Glomerular endothelial cell (primary cell): ENCODE results near the gene TRABD2B. TPM values are rescaled to one million over a fixed set of nuclear protein-coding genes. Genes with fewer than 3 reads are reported as not detected.

Source experiments
- DNase-seq: peaks from one replicate; pipeline ENCODE4 v3.0.0-alpha.2; 2011; ENCODE audit warnings: low read depth, low spot score; ENCODE audit errors: extremely low read depth
- total RNA-seq: library from RNA; depleted of rRNA; stranded (reverse); fragments of >200 nt; gene quantifications from 2 replicates; pipeline ENCODE4 v1.2.3, GENCODE V29; 2015

TRABD2B gene
- total RNA-seq, 1 donor from 2014 or later, result 0.06 TPM

DNA sequence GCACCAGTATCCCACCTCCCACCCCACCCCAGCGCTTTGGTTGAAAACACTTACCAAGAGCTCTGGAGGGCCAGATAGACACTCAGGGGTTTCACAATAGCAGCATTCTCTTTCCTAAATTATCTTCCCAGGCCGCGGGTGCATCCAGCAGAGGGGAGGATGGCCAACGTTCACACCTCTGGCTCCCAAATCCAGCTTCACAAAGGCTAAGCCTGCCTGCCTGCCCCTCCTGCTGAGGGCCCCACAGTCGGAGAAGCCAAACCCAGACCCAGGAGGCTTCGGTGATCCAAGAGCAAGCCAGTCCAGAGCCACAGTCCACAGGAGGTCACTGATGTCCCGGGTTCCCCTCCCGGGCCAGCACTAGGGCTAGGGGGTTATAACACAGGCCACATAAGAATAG, 231.9 kb downstream of the TRABD2B start:
- no peak for DNase-seq

DNA sequence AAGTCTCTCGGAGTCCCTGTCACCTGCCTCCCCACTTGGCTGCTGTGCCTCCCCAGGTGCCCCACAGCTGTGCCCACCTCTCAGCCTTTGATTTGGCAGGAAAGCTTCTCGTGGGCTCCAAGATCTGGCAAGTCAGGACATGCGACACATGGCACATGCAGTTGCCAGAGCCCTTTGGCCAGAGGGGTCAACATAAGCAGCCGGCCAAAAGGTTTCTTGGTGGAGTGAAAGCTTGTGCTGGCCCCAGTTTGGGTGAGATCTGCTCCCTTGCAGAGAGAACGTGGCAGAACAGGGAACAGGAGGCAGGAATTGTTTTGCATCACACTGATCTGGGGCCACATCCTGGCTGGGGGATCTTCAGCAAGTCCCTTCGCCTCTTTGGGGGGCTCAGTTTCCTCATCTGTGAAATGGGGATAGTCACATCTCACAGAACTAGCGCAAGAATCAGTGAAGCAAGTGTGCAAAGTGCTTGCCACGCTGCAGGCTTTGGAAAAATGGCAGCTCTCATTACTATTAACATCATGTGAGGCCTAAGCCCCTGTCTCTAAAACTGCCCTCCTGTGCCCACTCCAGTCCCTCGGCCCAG, 232.6 kb downstream of the TRABD2B start:
- no peak for DNase-seq

DNA sequence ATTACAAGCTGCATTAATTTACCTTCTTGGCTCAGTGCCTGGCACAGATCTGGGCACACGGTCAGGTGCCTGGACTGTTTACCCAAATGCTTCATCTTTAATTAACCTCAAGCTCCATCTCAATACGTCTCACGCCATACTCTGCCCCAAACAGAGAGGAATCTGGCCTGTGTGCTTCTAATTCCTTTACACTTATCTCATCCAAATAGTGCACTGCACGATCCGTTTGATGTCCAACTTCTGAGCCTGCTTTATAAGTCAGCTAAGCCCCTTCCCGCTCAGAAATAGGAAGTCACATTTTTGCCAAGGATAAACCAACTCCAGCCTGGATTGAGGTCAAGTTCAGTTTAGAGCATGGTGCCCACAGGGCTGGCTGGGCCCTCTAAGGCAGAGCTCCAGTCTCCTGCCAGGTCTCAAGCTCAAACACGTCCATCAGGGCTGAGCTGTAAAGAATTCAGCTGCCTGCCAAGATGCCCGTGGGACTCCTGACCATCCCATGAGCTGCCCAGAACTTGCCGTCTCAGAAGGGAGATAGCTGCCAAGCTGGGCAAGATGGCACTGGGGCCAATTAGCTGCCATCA, 233.5 kb downstream of the TRABD2B start:
- no peak for DNase-seq

DNA sequence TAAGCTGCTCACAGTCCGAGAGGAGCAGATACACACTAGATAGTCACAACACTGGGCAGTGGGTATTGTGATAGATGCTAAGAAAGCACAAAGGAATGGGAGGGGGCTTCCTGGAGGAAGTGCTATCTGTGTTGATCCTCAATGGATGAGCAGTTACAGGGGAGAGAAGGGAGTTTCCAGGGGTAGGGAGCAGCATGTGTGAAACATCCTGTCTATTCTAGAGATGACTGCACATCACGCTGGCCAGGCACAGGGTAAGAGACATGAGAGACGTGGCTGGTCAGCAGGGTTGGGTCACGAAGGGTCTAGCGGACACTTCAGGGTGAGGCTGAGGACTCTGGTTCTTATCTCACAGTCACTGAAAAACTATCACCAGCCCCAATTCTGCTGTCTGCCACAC, 235.2 kb downstream of the TRABD2B start:
- no peak for DNase-seq

DNA sequence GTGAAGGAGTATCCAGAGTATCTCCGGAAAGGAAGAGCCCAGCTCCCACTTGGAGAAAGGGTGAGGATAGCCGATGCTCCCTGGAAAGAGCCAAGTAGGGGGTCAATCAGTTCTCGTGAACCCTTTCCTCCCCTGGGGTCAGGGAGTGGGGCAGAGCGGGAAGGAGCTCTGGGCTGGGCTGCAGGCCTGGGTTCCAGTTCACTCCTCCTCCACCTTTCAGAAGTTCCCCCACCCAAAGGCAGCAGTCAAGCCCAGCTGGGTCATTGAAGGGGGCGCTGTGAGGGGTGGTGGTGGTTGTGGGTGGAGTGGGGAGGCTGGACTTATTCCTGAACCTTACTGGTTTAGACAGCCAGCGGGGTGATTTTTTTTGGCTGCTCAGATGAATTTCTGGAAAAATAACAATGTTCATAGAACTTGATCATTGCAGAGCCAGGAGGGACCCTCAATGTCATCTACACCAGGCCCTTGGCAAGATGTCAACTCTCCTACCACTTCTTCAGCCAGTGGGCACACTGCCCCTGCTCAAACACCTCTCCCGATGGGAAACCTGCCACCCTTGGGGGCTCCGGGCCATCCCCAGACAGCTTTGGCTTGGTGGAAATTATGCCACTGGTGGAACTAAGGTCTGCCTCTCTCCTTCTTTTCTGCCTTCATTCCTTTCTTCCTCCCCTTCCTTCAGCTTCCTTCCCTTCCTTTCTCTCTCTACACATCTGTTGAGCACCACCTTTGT, 235.8 kb downstream of the TRABD2B start:
- no peak for DNase-seq

DNA sequence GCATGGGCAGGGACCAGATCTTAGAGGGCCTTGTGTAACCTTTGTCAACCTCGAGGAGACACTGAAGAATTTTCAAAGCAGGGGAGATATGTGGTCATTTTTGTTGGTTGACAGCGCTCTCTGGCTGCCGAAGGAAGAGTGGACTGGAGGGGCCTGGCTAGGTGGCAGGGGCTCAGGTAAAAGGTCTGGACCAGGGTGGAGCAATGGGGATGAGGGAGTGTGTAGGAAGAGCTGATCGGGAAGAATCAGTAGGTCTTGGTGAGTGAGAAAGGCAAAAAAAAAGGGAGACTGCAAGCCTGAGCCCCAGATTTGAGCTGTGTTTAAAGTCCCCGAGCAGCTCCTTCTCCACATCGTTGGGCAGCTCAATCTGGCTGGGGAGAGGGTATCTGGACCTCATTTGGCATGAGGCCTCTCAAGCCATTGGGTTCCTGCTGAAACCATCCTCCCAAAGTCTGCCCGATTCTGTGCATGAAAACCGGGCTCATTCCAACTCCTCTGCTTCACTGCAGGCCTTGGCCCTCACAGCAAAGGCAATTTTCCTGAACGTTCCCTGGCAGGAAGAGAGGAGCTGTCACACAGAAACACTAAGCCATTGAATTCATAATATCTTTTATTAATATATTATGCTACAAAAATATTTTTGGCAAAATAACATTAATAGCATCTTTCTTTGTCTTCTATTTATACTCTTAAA, 237.1 kb downstream of the TRABD2B start:
- DNase-seq, result no peak

DNA sequence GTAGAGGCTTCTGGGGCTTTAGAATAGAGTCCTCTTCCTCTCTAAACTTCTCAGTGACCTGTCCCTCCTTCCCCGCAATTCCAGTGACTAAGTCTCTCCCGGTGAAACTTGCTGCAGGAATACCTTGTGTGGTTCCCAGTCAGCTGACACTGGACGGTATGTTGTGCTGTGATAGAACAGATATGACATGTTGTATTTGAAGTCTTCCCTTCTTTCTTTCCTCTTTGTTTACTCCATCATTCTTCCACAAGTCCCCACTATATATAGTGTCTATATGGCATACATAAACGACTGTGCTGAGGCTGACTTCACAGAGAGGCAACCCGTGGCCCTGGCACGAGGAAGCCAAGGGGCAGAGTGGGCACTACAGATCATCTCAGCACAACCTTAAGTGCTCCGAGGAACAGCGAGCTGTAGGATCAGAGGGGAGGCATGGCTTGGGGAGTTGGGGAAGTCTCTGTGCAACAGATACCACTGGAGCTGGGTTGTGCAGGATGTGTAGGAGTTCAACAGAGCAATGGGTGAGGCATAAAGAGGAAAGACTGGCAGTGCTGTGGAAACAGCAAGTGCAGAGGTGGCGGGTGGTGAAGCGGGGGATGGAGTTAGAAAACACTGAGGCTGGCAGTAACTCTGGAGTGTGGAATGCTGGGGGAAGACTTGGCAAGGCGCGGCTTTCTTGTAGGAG, 237.8 kb downstream of the TRABD2B start:
- no peak for DNase-seq

DNA sequence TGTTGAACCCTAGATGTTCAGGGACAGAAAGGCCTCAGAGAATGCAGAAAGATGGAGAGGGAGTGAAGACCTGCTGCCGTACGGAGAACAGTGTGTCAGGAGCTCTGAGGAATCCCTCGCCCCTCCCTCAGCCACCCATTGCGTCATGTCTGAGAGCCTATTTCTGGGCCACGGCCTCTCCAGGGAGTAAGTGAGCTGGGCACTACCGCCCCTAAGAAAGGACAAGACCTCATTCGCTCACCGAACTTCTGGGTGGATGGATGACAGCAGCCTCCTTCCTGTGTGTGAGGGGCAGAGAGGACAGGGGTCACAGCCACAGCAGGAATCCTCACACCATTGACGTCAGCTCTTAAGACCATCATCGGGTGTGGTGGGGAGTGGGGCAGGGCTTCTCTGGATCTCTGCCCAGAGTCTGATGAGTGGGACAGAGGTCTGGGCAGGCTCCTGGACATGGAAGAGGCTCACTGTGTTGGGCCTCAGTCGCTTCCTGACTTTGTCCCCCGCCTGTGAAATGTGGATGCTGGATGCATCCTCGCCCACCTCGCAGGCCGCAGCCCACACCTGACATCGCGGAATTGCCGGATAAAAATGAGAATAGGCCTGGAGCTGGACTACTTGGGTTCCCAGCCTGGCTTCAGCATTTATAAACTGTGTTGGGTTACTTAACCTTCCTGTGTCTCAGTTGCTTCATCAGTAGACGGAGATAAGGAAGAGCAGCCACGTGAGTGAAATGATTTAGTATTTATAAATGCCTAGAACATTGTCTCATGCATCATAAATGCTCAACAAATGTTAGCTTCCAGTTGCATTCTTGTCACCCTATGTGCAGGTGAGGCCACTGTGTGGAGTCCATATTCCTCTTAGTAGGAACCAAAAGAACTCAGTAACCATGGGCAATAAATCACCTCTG, 238.6 kb downstream of the TRABD2B start:
- no peak for DNase-seq

DNA sequence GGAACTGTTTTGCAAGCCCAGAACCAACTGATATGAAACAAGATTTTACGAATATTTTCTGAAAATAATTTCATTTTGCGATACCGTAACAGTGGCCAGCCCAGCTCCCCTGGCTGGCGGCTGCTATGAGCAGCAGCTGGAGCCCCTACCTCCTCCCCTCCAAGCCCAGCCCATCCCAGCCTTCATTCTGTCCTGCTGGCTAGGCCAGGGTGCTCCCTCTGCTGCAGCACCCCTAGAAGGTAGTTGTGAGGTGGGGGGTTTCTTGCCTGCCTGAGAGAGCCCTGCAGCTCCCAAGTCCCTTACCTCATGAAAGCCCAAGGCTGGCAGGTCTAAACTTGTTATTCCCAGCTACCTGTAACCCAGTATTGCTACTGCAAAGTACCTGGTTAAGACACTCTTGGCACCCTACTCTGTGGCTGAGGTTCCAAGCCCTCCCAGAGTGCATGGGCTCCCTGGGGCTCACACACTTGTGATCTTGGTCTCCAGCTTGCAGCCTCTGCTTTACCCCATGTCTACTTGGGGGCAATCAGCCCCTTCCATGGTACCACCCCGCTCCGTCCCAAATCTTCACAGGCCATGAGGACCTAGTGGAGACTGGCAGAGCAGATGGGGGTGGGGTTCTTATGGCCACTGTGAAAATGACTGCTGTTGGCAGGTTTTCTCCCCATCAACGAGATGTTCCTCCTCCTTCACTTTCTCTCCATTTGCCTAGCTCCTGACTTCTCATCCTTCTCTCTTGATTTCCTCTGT, 239.8 kb downstream of the TRABD2B start:
- DNase-seq, result no peak

DNA sequence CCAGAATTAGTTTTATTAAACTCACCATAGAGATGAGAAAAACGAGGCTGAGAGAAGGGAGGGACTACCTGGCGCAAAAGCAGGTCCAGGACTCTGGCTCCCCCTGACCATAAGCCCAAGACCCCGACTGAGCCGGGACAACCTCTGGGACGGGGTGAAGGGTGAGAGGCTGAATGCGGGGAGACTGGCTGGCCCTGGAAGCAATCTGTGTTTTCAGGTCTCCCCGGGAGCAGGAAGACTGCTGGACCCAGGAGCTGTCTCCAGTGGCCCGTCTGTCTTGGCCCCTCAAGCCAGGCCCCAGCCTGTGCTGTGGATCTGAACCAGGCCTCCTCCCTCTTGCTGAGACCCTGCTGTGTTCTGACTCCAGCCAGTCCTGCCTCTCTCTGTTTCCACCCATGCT, 240.8 kb downstream of the TRABD2B start:
- no peak for DNase-seq

DNA sequence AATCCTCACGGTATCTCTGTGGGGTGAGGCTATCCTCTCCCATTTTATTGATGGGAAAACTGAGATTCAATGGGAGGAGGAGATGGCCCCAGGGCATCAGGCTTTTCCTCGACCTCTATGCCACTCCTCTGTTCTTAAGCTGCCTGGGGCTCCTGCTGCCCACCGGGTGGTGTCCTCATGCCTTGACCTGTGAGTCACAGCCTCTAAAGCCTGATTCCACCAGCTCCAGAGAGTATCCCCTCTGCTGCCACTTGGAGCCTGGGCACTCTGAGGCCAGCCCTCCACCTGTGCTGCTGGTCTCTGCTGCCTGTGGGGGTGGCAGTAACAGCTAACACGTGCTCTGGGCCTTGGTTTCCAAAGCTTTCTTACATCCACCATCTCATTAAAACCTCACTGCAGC, 241.2 kb downstream of the TRABD2B start:
- no peak for DNase-seq

DNA sequence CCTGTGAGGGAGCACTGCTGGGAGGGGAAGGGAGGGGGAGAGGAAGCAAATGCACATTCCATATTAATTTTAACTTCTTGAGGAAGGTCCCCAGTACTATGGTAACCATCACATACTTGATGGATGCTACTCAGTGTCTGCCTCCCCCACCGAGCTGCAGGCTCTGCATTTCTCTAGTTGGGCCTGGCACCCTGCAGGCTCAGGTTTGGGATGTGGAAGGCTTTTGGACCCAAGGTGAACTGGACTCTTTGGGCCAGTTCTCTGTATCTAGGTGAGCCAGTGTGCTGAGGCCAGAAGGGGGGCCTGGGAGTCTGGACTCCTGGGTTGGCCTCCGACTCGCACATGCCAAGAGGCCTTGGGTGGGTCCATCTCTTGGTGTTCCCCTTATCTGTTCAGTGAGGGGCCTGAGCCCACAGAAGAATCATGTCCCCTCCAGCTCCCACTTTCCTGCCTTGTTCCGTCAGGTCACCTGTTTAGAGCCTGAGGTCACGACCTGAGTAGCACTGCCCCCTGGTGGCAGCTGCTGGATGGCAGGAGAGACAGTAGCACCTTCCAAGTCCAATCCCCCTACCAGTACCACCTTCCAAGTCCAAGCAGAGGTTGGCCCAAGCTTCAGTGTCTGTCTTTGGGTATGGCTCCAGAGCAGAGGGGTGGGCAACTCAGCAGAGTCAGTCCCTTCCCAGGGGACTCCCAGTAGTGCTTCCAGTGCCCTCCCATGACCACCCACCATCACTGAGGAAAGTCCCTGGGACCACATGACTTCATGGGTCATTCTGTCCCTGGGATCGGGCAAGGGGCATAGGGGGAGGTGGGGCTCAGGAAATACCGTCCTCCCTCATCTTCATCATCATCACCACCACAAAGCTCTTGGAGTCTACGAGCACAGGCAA, 241.8 kb downstream of the TRABD2B start:
- no peak for DNase-seq

DNA sequence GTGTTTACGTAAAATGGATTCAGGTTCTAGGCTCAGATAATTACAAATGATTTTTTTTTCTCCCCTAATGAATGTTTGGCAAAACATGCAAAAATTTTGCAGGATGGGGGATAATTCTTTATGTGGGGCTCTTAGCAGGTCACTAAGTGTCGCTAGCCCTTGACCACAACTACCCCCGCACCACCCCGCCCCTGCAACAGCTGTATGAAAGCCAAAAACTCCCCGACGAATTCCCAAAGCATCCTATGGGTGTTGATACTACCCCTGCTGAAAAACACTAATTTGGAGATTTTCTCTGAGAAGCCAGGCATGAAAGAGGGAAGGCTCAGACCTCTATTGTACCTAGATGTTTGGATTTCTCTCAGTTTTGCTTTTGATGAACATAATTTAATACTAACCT, 243.0 kb downstream of the TRABD2B start:
- no peak for DNase-seq

DNA sequence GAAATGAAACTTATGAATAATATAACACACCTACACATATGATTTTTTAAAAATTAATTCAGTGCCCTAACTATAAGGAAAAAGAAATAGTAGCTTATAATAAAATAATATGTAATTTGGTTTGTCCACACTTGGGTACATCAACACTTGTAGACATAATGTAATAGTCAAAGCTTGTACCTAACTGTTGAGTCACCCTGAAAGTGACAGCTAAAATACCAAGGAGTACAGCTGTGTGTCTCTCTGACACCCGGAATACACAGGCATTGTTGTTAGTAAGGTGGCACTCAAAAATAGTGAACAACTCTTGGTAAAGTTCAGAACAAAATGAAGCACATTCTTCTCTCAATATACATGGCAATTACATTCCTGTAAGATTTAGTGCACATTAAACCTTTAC, 243.4 kb downstream of the TRABD2B start:
- no peak for DNase-seq

DNA sequence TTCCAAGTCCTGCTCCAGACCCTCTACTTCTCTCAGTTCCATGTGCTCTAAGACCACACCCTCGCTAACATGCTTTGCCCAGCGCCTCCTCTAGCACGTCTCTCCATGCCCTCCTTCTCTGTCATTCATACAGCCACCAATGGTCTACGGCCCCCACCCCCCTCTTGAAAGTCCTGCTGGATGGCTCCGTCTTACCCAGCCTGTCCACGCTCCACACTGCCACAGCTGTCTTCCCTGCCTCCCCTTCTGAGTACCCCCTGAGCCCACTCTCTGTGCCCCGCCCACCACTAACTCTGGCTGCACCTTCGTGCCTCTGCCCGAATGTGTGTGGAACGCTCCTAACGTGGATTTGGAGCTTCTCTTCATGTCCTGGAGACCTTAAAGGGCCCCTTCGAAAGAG, 244.6 kb downstream of the TRABD2B start:
- no peak for DNase-seq

DNA sequence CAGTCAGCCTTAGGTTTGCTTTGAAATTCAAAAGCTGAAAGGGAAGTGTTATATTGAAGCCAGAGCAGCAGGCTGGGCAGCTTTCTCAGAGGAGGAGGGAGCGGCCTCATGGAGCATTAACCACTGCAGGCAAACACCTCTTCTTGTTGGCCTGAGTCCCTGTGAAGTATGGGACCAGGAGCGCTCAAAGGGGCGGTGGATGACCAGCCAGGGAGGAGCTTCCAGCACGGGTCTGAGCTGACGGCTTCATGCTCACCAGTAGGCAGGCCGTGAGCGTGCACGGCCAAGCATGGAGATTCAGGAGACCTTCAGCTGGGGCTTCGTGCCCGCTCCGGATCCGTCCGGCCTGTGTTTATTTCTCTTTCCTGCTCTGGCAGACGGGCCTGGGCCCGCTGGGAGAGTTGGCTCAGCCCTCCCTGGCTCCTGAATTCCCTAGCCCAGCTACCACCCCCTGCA, 245.2 kb downstream of the TRABD2B start:
- DNase-seq, result no peak

DNA sequence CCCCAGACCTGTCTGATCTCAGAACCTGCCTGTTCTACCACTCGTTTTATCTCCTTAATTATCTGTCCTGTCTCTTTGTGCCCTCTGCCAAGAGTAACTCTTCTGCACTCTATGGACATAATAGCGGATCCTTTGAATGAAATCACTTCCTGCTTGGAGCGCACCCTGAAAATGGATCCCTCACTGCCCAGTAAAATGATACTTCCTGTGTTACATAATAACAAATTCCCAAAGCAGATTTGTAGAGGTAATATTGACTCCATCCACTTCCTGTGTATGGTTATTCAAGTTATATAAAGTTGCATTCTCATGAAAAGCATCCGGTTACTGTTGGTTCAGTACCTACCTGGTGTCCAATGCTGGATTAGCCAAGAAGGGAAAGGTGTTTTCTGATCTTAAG, 246.0 kb downstream of the TRABD2B start:
- DNase-seq, result no peak
